GM15510 (cell line): ENCODE measurements around the gene NFATC3.

Experiments used
- POLR2A ChIP-seq: IDR thresholded peaks from 3 replicates; pipeline ENCODE4 v1.6.1; 2011; ENCODE audit warnings: borderline replicate concordance; ENCODE audit not compliant: insufficient read length; ENCODE audit errors: extremely low read depth

The NFATC3 gene

DNA sequence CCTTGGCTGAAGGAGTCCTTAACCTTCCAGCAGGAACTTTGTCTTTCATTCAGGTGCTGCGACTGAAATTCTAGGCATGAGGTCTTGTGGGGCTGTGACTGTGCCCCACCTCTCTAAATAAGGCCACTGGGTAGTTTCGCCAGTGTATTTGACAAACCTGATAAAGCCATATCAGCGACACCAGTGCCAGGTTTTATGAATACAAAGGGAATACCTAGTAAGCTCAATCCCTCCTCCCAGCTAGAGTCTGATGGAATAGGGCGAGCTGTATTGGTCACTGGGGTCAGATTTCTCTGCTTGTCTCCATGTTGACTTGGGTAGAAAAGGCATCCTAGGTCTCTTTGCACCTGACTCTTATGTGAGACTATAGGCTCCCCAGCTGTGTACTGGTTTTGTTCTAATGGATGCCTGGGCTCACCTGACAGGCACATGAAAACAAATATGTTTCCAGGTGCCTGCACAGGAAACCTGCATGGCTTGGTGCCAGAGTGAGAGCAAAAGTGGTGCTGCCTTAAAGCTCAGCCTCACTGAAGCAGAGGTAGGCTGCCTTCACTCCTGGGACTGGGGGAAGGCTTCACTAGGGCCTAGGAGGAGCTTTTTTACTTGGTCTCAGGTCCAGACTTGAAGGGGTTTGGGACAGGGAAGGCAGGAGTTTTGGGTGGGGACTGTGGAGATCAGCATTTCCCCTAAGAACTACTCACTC lies 187.5 kb downstream of the NFATC3 start:
- no peak for TF ChIP-seq POLR2A

DNA sequence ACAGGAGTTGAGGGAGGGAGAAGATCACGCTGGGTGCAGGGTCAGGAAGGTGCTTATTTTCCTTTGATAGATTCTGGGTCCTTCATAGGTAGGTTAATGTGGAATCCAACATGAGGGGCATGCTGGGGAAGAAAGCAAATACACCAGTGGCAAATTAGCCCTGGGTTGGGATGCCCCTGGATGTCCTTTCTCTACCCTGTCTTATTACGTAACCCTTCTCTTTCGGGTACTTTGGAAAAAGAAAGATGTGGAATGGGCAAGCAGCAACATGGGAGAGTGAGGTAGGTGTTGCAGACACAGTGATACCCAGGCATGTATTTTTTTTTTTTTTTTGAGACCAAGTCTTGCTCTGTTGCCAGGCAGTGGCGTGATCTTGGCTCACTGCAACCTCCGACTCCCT lies 188.3 kb downstream of the NFATC3 start:
- TF ChIP-seq POLR2A: no peak

DNA sequence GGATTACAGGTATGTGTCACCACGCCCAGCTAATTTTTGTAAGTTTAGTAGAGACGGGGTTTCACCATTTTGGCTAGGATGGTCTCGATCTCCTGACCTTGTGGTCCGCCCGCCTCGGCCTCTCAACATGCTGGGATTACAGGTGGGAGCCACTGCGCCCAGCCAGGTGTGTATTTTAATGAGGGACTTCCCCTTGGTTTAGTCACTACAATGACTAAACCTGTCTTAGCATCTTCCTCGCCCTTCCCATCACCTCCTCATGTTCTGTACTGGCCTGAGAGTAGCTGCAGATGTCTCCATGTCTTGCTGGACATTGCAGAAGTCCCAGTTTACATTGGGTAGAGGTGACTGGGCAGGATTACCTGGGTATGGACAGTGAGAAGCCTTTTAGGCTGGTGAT lies 188.7 kb downstream of the NFATC3 start:
- no peak for TF ChIP-seq POLR2A

DNA sequence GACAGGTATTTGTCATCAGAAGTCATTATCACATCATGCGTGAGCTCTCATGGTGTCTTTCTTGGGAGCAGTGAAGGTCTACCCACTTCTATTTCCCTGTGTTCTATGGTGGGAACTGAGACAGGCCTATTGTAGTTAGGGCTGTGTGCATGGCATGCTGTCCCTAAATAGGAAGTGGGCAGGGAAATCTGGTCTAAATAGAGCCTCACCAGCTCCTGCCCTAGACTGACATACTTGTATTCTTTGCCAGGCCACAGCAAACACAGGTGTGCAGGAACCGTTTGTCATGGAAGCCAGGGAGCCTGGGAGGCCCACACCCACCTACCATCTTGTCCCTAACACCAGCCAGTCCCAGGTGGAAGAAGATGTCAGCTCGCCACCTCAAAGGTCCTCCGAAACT lies 189.3 kb downstream of the NFATC3 start:
- TF ChIP-seq POLR2A: no peak

DNA sequence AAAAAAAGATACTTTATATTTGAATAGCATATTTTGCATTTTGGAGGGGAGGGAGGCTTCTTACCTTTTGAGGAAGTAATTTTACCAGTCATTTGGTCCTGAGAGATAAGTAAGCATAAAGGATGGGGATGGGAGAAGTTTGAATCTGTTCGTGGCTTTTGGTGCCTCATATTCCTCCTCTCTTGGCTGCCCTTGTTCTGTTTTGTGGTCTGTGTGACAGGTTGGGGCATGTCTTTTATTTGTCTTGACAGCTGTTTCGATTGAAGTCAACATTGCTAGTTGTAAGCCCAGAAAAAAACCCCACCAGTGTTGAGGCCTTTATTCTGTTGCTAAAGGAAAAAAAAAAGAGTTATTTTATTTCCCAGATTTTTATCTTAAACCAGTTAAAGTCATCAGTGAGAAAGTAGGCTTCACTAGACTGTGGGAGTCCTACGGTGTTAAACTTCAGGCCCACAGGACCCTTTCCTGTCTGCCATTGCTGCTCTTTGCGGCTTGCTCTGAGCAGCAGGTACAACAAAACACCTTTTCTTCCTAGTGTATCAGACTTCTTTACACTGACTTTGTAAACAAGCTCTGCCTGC lies 190.5 kb downstream of the NFATC3 start:
- TF ChIP-seq POLR2A: no peak

DNA sequence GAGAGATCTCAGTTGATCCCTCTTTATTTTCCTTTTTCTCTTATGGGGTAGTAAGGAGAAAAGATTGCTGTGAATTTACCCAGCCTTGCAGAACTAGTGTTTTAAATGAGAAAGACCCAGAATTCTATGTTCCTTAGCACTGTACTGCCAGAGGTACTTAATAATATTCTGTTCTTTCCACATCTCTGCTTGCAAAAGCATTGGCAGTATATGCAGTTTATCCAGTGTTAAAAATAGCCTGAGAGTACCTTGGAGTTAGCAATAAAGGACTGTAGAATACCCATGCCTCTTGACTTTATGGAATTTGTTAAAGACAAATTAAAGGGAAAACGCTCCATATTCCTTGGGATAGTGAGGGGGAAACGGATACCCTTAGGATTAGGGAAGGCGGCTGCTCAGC lies 191.1 kb downstream of the NFATC3 start:
- no peak for TF ChIP-seq POLR2A
